Spleen (tissue), 11 donors: ENCODE measurements around the gene WWTR1. TPM values are rescaled to one million over a fixed set of nuclear protein-coding genes. Genes with fewer than 3 reads are reported as not detected.

ENCODE experiments used
- DNase-seq: peaks from one replicate; pipeline ENCODE4 v3.0.0-alpha.2; 2020
- H3K27ac ChIP-seq, 8 donors: fragments of 200-600 bp; sonication (generic) in 7 of 8; 1 replicate in 4 of 8; 2 replicates in 4 of 8; pipeline versions ENCODE4 v1.5.0 to v1.8.0; 2016 to 2021; ENCODE audit warnings: inconsistent platforms in 4 of 8, mild to moderate bottlenecking in 4 of 8, moderate library complexity in 1 of 8
- H3K27me3 ChIP-seq, 7 donors: fragments of 200-600 bp; sonication (generic) in 6 of 7; replicated peaks in 1 of 7; 1 replicate in 4 of 7; 2 replicates in 3 of 7; pipeline versions ENCODE4 v1.5.0 to v1.8.0; 2016 to 2021; ENCODE audit warnings: inconsistent platforms in 3 of 7, mild to moderate bottlenecking in 1 of 7
- H3K36me3 ChIP-seq, 6 donors: fragments of 200-600 bp; sonication (generic) in 5 of 6; 1 replicate in 4 of 6; 2 replicates in 2 of 6; pipeline versions ENCODE4 v1.5.0 to v1.8.0; 2016 to 2021; ENCODE audit warnings: inconsistent platforms in 2 of 6
- H3K4me1 ChIP-seq, 6 donors: fragments of 200-600 bp; sonication (generic) in 5 of 6; 1 replicate in 3 of 6; 2 replicates in 3 of 6; pipeline versions ENCODE4 v1.5.0 to v1.8.0; 2016 to 2021; ENCODE audit warnings: inconsistent platforms in 3 of 6
- H3K4me3 ChIP-seq, 8 donors: fragments of 200-600 bp; sonication (generic) in 7 of 8; 1 replicate in 4 of 8; 2 replicates in 4 of 8; pipeline versions ENCODE4 v1.5.0 to v1.8.0; 2016 to 2021; ENCODE audit warnings: inconsistent platforms in 4 of 8, mild to moderate bottlenecking in 4 of 8, moderate library complexity in 2 of 8
- H3K9me3 ChIP-seq, 8 donors: fragments of 200-600 bp; sonication (generic) in 7 of 8; 1 replicate in 4 of 8; 2 replicates in 4 of 8; pipeline versions ENCODE4 v1.5.0 to v1.8.0; 2016 to 2021; ENCODE audit warnings: inconsistent platforms in 4 of 8
- POLR2A ChIP-seq, 3 donors: fragments of 450-650 bp; IDR thresholded peaks; one replicate each; pipeline ENCODE4 v1.5.1; 2017; ENCODE audit warnings: antibody characterized with exemption in 3 of 3, mild to moderate bottlenecking in 1 of 3
- POLR2AphosphoS5 ChIP-seq, 3 donors: sonication (generic); formaldehyde crosslinking; IDR thresholded peaks; one replicate each; pipeline ENCODE4 v1.5.1; 2017; ENCODE audit warnings: antibody characterized with exemption in 3 of 3
- WGBS, 5 donors: extraction: QIAGEN DNeasy Blood & Tissue Kit in 3 of 5; methylation state at CpG; one replicate each; pipeline versions ENCODE4 v1.1.5 to v1.1.7; 2013 to 2018; 5-methylcytosine and 5-hydroxymethylcytosine counted together
- intact Hi-C: fragments of 100-400 bp; cut with DNase I; formaldehyde crosslinking; loops from one replicate; pipeline ENCODE4 v1.15.0; 2023; ENCODE audit warnings: low total_unique reads
- polyA plus RNA-seq, 3 donors: library from polyadenylated mRNA; stranded (reverse); fragments of 200-250 nt; gene quantifications; one replicate each; pipeline ENCODE4 v1.2.1, GENCODE V29; 2013
- total RNA-seq, 7 donors: library from RNA; depleted of rRNA in 3 of 7; stranded (reverse); fragments of >200 nt in 3 of 7; fragmentation: NEBNext Ultra II Directional in 4 of 7; extraction: Animal tissue kit (Norgen Biotek cat#: 25700) in 4 of 7; gene quantifications; one replicate each; pipeline versions ENCODE4 v1.1.0 to v1.2.1, GENCODE V29; 2016 to 2021
- TF ChIP-seq, protein P1 (sequence below), 11 experiments: fragments of 200-600 bp in 7 of 11; fragments of 450-650 bp in 4 of 11; sonication (generic) in 4 of 11; IDR thresholded peaks in 8 of 11; conservative IDR thresholded peaks in 3 of 11; 1 replicate in 7 of 11; 2 replicates in 4 of 11; pipeline versions ENCODE4 v1.4.0 to v1.8.0; 2016 to 2021; ENCODE audit warnings: antibody characterized with exemption in 11 of 11, inconsistent platforms in 4 of 11, mild to moderate bottlenecking in 1 of 11
- donor health status: healthy with polysubstance abuse.
- donor health status: DM: no; HTN: no; CAD: no; lungs with moderate emphysema.
- donor health status: DM: no; HTN: no; CAD: no.
- donor health status: Bipolar disorder and iron deficiency.
- donor health status: healthy.
- donor health status: DM: no; HTN: no; CAD: no.
- donor health status: DM: yes; HTN: yes; CAD: no.

Gene WWTR1
- total and polyA plus RNA-seq, 10 donors, result 8.4 to 70.6 (median 57.0) TPM

- Histone ChIP-seq H3K9me3 (no peaks in the 10 kb centered on the region), H3K4me1 (peaks cover 5 to 46% (median 14%) of the 10 kb centered on the region in 6 donors), H3K4me3 (no peak overlapping the region), H3K36me3 (no peaks in the 10 kb centered on the region), H3K27me3 (no peaks in the 10 kb centered on the region), H3K27ac (peak overlapping the region in 5 of 8 donors; percentile 34 to 79 (median 69))
- intact Hi-C loops, result no loop called here
- peak in 1 of 3 donors; percentile 41 for TF ChIP-seq POLR2AphosphoS5 (IDR thresholded peaks at IDR 0.05)
- no peak for TF ChIP-seq POLR2A (IDR thresholded peaks at IDR 0.05)
- DNase-seq, result no peak
- 66 to 84% (median 75%) methylated on average over 4 of the region's 4 CpGs for WGBS, 5 donors
Observed at GRCh38 chr3:149590691-149591441, 67.0 kb downstream of the WWTR1 start.

GRCh38 chr3:149589332-149589731 lies 68.5 kb downstream of the WWTR1 start:
- H3K9me3 ChIP-seq, result no peaks in the 10 kb centered on the region
- H3K4me3 ChIP-seq, result no peak overlapping the region
- H3K36me3 ChIP-seq, result no peaks in the 10 kb centered on the region
- WGBS, 5 donors, result 29 to 36% (median 34%) methylated on average over 4 of the region's 4 CpGs
- TF ChIP-seq, protein P1, sequence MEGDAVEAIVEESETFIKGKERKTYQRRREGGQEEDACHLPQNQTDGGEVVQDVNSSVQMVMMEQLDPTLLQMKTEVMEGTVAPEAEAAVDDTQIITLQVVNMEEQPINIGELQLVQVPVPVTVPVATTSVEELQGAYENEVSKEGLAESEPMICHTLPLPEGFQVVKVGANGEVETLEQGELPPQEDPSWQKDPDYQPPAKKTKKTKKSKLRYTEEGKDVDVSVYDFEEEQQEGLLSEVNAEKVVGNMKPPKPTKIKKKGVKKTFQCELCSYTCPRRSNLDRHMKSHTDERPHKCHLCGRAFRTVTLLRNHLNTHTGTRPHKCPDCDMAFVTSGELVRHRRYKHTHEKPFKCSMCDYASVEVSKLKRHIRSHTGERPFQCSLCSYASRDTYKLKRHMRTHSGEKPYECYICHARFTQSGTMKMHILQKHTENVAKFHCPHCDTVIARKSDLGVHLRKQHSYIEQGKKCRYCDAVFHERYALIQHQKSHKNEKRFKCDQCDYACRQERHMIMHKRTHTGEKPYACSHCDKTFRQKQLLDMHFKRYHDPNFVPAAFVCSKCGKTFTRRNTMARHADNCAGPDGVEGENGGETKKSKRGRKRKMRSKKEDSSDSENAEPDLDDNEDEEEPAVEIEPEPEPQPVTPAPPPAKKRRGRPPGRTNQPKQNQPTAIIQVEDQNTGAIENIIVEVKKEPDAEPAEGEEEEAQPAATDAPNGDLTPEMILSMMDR (IDR thresholded peaks at IDR 0.05 in 8 of 11, conservative IDR thresholded peaks at IDR 0.05 in 3 of 11), result no peak
- peak in 1 of 3 donors; percentile 33 for TF ChIP-seq POLR2AphosphoS5 (IDR thresholded peaks at IDR 0.05)
- DNase-seq, result no peak
- H3K27ac ChIP-seq, result peak overlapping the region; percentile 32 to 79 (median 64)
- peaks cover 5 to 47% (median 14%) of the 10 kb centered on the region in 6 donors for H3K4me1 ChIP-seq
- intact Hi-C loops, result no loop called here
- no peaks in the 10 kb centered on the region for H3K27me3 ChIP-seq

- 69 to 74% (median 72%) methylated on average over 4 of the region's 4 CpGs for WGBS, 5 donors
- TF ChIP-seq POLR2AphosphoS5 (IDR thresholded peaks at IDR 0.05) (no peak), POLR2A (IDR thresholded peaks at IDR 0.05) (no peak)
- TF ChIP-seq, protein P1 (IDR thresholded peaks at IDR 0.05 in 8 of 11, conservative IDR thresholded peaks at IDR 0.05 in 3 of 11), result no peak
- Histone ChIP-seq H3K4me1 (peaks cover 5 to 49% (median 16%) of the 10 kb centered on the region in 6 donors), H3K4me3 (no peak overlapping the region), H3K36me3 (no peaks in the 10 kb centered on the region), H3K27me3 (no peaks in the 10 kb centered on the region), H3K27ac (peak overlapping the region; percentile 32 to 79 (median 64)), H3K9me3 (no peaks in the 10 kb centered on the region)
- DNase-seq, result no peak
- intact Hi-C loops, result no loop called here
Observed at GRCh38 chr3:149588909-149589308, 68.9 kb downstream of the WWTR1 start.

- no peaks in the 10 kb centered on the region for H3K9me3 ChIP-seq
- H3K4me1 ChIP-seq, result peaks cover 5 to 48% (median 18%) of the 10 kb centered on the region in 6 donors
- 70 to 81% (median 71%) methylated on average over 5 of the region's 5 CpGs for WGBS, 5 donors
- H3K4me3 ChIP-seq, result no peak overlapping the region
- peak overlapping the region in 6 of 8 donors; percentile 5 to 79 (median 60) for H3K27ac ChIP-seq
- TF ChIP-seq POLR2A (IDR thresholded peaks at IDR 0.05) (no peak), POLR2AphosphoS5 (IDR thresholded peaks at IDR 0.05) (no peak)
- TF ChIP-seq, protein P1 (IDR thresholded peaks at IDR 0.05 in 8 of 11, conservative IDR thresholded peaks at IDR 0.05 in 3 of 11), result no peak
- H3K36me3 ChIP-seq, result no peaks in the 10 kb centered on the region
- DNase-seq, result no peak
- H3K27me3 ChIP-seq, result no peaks in the 10 kb centered on the region
- intact Hi-C loops, result no loop called here
Observed at GRCh38 chr3:149587383-149587782, 70.4 kb downstream of the WWTR1 start.
